ENCODE results near the gene FRMD7.
"Not testable (repeated sequence)": the region's sequence is repeated elsewhere in the genome, so short reads cannot be mapped to it uniquely, and the experiment has no call there.

FRMD7 gene

GRCh38 chrX:132092439-132093065, 35.3 kb downstream of the FRMD7 start:
- peak; percentile 45 for DNase-seq

GRCh38 chrX:132090403-132091159, 37.2 kb downstream of the FRMD7 start:
- DNase-seq, result no peak

GRCh38 chrX:132088864-132089263, 39.0 kb downstream of the FRMD7 start:
- no peak for DNase-seq

DNA sequence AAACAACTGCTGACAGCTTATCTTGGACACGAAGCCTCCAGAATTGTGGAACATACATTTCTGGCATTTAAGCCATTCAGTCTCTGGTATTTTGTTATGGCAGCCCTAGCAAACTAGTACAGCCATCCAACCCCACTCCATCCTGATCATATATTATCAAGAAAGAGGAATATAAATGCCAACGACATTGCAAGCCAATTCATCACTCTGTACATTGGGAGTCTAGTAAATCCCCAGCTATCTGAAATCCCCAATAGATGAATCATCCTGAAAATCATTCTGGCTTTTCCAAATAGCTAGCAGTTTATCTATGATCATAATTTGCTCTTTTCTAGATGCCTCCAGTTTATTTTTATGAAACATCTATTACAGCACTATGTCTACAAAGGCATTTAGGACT, 41.1 kb downstream of the FRMD7 start:
- DNase-seq, result peak; percentile 37

DNA sequence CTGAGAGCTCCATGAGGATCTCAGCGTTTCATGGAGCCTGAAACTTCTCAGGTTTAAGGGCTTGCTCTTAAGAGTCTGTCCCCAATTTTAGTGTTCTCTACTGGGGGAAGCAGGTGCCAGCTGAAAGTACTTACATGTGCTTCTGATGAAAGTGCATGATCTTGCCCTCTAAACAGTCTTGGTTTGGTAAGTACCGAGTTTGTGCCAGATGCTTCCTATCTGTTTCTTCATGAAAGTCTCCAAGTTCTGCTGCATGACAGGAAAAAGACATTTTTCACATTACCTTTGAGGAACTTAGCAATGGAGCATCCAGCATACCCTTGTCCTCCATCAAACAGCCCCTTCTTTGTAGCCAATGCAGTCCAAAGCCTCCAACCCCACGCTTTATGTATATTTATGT, 42.0 kb downstream of the FRMD7 start:
- DNase-seq, result no peak

GRCh38 chrX:132077912-132078311, 49.9 kb downstream of the FRMD7 start:
- no peak for DNase-seq

GRCh38 chrX:132077414-132077813, 50.4 kb downstream of the FRMD7 start:
- no peak for DNase-seq

GRCh38 chrX:132071254-132071653, 56.6 kb downstream of the FRMD7 start:
- no peak for DNase-seq

DNA sequence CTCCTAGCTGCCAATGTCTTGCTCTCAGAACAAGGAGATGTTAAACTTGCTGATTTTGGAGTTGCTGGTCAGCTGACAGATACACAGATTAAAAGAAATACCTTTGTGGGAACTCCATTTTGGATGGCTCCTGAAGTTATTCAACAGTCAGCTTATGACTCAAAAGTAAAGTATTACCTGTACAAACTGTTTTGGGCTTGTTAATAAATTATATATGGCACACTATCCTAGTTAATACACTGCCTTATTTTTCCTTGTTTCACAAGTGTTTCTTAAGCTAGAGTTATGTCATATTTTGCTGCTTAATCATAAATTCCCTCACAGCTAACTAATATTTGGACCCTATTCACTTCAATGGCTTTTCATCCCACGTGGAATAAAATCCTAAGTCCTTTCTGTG, 59.4 kb downstream of the FRMD7 start:
- no peak for DNase-seq

GRCh38 chrX:132063862-132064261, 64.0 kb downstream of the FRMD7 start:
- no peak for DNase-seq

DNA sequence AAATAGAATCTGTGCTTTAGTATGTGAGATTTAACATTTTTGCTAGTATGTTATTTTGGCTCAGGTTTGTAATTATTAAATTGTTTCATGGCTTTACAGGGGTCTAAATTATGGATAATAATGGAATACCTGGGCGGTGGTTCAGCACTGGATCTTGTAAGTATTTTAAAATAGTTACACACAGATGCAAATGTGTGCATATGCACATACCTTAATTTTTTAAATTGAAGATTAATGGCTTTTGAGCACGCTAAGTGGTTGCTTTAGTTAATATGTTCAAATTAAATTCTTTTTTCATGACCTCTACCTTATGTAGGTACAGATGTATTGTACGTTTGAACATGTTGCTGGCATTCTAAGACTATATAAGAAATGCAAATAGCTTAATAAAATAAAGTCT, 64.5 kb downstream of the FRMD7 start:
- DNase-seq, result no peak

GRCh38 chrX:132059973-132060540, 67.8 kb downstream of the FRMD7 start:
- DNase-seq, result no peak

DNA sequence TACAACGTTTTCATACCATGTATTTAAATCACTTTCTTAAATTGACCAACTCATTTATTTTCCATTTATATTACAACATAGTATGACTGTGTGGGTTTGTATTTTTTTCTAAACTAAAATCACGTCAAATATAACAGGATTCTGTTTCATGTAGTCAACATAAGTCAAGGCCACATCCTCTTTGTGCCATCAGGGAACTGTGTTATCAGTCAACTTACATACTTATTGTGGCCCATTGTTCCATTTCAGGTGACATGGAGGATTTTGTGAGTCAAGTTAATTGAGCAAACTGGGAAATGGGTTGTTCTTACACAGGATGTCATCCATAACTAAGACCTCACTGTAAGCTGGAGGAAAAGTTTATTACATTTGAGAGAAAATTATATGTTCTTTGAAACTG, 68.8 kb downstream of the FRMD7 start:
- DNase-seq, result no peak

DNA sequence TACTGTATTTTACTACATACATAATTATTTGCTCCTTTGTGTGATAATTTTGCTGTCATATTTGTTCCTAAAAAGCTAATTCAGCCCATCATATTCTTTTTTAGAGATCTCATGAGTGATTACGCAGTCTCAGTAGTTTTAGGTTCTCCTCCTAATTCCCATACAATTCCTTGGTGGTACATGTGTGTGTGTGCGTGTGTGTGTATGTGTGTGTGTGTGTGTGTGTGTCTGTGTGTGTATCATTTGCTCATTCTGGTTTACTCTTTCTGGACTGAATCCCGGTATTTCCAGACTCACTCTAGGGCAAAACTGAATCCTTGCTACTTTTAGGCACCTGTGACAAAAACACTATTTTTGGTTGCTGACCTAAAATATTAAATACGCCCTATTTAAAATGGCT, 69.8 kb downstream of the FRMD7 start:
- no peak for DNase-seq

DNA sequence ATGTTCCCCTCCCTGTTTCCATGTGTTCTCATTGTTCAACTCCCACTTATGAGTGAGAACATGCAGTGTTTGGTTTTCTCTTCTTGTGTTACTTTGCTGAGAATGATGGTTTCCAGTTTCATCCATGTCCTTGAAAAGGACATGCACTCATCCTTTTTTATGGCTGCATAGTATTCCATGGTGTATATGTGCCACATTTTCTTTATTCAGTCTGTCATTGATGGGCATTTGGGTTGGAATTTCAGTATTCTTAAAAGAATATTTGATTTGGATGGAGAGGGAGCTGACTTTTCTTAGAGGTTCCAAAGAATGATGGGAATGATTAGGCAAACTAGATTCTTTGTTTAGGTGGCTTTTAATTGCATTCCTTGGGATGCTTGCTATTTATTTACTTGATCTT, 76.0 kb downstream of the FRMD7 start:
- DNase-seq, result not testable (repeated sequence)

- no peak for DNase-seq
Measured at GRCh38 chrX:132046533-132046932, 81.3 kb downstream of the FRMD7 start.

- DNase-seq, result no peak
Measured at GRCh38 chrX:132045456-132045855, 82.4 kb downstream of the FRMD7 start.

DNA sequence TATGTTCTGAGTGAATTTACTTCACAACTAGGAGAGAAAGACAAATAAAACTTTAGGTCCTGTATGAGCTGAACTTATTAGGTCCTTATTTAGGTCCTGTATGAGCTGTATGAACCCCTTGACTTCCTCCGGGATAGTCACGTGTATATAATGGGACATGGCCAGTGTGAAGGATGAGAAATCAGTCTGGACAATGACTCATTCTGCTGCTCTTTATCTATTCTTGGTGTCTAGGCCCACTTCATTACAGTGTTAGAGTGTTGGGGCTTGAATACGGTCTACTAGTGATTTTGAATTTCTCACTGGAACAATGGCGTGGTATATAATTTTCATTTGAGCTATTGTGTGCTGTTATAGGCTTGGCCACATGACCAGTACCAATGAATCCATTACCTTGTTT, 82.9 kb downstream of the FRMD7 start:
- DNase-seq, result no peak

DNA sequence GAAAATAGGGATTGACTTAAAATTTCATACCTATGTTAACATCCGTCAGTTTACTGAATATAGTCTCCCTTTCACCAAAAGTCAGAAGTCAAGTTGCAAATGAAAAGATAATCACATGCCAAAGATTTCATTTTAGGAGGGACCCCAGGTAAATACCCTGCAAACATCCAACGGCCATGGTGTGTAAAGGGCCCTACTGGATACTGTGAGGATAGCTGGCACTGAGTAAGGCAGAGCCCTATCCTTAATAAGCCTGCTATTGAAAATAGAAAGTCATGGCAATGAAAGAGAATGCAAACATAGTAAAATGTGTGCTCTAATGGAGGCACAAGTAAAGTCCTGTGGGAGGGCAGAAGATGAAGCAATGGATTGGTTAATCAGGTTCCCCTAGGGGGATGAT, 83.8 kb downstream of the FRMD7 start:
- DNase-seq, result no peak

DNA sequence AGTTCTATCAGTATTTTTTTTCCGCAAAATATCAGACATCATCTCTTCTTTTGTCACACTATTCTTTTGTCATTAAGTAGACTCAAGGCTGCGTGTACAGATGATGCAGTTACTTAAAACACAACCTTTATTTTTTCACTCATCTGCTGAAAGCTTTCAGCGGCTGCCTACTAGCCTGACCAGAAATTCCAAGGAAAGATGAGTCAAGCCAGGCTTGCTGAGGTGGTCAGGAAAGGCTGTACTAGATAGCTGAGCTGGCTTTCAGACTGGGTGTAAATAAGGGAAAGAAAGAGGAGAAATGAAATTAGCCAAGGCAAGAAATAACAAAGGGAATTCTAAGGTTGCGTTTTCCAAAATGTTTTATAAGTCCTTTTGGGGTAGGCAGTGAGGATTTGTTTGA, 86.8 kb downstream of the FRMD7 start:
- peak; percentile 4 for DNase-seq

GRCh38 chrX:132040066-132040465, 87.8 kb downstream of the FRMD7 start:
- no peak for DNase-seq

GRCh38 chrX:132037479-132037993, 90.3 kb downstream of the FRMD7 start:
- no peak for DNase-seq

- DNase-seq, result no peak
Measured at GRCh38 chrX:132034648-132035047, 93.2 kb downstream of the FRMD7 start.

DNA sequence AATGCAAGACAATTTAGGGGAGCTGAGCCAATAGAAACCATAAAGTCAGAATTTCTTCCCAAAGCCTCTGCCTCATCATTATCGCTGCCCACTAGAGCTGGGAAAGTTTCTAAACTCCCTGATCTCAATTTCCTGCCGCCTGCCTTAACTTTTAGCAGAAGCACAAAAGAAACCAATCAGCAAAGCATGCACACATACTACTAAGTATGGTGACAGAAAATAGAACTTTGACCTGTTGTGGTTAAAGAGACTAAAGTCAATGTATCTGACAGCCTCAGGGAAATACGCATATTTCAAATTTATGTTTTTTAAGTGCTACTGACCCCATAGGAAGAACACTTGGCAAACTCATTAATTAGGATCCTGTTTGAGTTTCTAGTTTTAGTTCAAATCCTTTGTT, 94.7 kb downstream of the FRMD7 start:
- no peak for DNase-seq

Data from amniotic stem cell (primary cell).